ENCODE data around the gene GRIK2.

GRCh38 chr6:101961357-101961756, 567.8 kb downstream of the GRIK2 start:
- TF ChIP-seq, protein P1, sequence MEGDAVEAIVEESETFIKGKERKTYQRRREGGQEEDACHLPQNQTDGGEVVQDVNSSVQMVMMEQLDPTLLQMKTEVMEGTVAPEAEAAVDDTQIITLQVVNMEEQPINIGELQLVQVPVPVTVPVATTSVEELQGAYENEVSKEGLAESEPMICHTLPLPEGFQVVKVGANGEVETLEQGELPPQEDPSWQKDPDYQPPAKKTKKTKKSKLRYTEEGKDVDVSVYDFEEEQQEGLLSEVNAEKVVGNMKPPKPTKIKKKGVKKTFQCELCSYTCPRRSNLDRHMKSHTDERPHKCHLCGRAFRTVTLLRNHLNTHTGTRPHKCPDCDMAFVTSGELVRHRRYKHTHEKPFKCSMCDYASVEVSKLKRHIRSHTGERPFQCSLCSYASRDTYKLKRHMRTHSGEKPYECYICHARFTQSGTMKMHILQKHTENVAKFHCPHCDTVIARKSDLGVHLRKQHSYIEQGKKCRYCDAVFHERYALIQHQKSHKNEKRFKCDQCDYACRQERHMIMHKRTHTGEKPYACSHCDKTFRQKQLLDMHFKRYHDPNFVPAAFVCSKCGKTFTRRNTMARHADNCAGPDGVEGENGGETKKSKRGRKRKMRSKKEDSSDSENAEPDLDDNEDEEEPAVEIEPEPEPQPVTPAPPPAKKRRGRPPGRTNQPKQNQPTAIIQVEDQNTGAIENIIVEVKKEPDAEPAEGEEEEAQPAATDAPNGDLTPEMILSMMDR (IDR thresholded peaks at IDR 0.05): no peak
- TF ChIP-seq POLR2A (IDR thresholded peaks at IDR 0.05): no peak

Measured in thyroid gland (tissue), 4 donors.